ENCODE data around the gene RAB11FIP4. TPM values are rescaled to one million over a fixed set of nuclear protein-coding genes. Genes with fewer than 3 reads are reported as not detected.

The RAB11FIP4 gene
- total RNA-seq, 4 donors from 2014 or later: 0.09 to 0.22 (median 0.16) TPM; not detected in 1

DNA sequence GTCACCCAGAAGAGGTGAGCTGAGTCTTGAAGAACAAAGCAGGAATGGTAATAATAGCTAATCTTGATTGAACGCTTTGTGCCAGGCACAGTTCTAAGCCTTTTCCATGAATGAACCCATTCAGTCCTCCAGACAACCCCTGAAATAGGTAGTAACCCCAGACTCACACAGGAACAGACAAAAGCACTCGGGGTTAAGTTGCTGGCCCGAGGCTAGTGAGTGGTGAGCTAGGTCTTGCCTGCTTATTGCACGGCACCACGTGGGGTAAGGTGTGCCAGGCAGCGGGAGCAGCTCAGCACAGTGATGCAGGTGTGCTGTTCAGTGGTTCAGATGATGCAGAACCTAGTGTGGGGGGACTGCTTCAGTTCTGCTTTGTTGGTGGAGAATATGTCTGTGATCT, 181.6 kb downstream of the RAB11FIP4 start:
- ATAC-seq: no peak
- Histone ChIP-seq H3K4me3 (no peak overlapping the region), H3K36me3 (no peaks in the 10 kb centered on the region), H3K9me3 (no peaks in the 10 kb centered on the region), H3K4me1 (peaks cover 18 to 22% of the 10 kb centered on the region in 2 donors), H3K27me3 (no peaks in the 10 kb centered on the region), H3K27ac (no peak overlapping the region)
- no peak for TF ChIP-seq POLR2A (IDR thresholded peaks at IDR 0.05)
- TF ChIP-seq, protein P1, sequence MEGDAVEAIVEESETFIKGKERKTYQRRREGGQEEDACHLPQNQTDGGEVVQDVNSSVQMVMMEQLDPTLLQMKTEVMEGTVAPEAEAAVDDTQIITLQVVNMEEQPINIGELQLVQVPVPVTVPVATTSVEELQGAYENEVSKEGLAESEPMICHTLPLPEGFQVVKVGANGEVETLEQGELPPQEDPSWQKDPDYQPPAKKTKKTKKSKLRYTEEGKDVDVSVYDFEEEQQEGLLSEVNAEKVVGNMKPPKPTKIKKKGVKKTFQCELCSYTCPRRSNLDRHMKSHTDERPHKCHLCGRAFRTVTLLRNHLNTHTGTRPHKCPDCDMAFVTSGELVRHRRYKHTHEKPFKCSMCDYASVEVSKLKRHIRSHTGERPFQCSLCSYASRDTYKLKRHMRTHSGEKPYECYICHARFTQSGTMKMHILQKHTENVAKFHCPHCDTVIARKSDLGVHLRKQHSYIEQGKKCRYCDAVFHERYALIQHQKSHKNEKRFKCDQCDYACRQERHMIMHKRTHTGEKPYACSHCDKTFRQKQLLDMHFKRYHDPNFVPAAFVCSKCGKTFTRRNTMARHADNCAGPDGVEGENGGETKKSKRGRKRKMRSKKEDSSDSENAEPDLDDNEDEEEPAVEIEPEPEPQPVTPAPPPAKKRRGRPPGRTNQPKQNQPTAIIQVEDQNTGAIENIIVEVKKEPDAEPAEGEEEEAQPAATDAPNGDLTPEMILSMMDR (IDR thresholded peaks at IDR 0.05 in 4 of 5, conservative IDR thresholded peaks at IDR 0.05 in 1 of 5): no peak
- intact Hi-C loops (cut with DNase I; ENCODE audit: low total_unique reads) (no loop called here), in situ Hi-C loops (cut with MboI; ENCODE audit: low sequenced_read_pairs in 4 of 4) (no loop called here)
- DNase-seq: no peak

DNA sequence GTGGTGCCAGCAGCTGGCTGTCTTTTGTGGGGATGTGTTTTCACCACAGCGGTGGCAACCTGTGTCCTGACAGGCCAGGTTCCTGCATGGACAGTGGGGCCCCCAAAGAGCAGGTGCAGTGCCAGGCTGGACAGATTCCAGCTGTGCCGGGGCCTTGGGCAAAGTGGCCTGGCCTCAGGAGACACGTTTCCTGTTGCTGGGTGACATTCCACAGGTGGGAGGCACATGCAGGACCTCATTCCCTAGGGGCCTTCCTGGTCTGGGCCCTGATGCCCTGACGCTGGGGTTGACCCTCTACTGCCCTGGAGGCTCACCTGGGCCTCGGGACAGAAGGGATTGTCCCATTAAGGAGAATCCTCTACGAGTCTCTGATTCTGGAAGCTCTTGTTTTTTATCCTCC, 182.4 kb downstream of the RAB11FIP4 start:
- no peaks in the 10 kb centered on the region for H3K9me3 ChIP-seq
- no peak overlapping the region for H3K4me3 ChIP-seq
- H3K27me3 ChIP-seq: no peaks in the 10 kb centered on the region
- no peak overlapping the region for H3K27ac ChIP-seq
- no peaks in the 10 kb centered on the region for H3K36me3 ChIP-seq
- DNase-seq (no peak), ATAC-seq (no peak)
- in situ Hi-C loops (cut with MboI; ENCODE audit: low sequenced_read_pairs in 4 of 4): no loop called here
- TF ChIP-seq POLR2A (IDR thresholded peaks at IDR 0.05): no peak
- TF ChIP-seq, protein P1 (IDR thresholded peaks at IDR 0.05 in 4 of 5, conservative IDR thresholded peaks at IDR 0.05 in 1 of 5): no peak
- intact Hi-C loops (cut with DNase I; ENCODE audit: low total_unique reads): no loop called here
- peaks cover 18 to 22% of the 10 kb centered on the region in 2 donors for H3K4me1 ChIP-seq

DNA sequence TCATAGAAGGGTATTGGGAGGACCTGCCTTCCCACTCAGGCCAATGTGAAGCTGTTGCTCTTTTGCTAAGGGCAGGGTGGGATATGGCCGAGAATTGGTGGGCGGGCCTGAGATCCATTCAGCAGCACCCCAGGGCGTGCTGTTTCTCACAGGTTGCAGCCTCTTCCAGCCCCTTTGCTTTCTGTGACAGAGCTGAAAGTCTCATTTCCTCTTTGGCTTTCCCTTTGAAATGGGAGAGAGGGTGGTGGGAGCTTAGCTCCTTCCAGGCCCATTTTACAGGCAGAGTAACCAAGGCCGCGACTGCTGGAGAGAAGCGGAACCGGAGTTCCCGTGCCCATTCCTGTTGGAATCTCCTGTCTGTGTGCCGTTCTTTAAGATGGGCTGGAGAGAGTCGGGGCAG, 183.0 kb downstream of the RAB11FIP4 start:
- no peaks in the 10 kb centered on the region for H3K36me3 ChIP-seq
- TF ChIP-seq, protein P1 (IDR thresholded peaks at IDR 0.05 in 4 of 5, conservative IDR thresholded peaks at IDR 0.05 in 1 of 5): no peak
- no peak for TF ChIP-seq POLR2A (IDR thresholded peaks at IDR 0.05)
- DNase-seq (no peak), ATAC-seq (no peak)
- intact Hi-C loops (cut with DNase I; ENCODE audit: low total_unique reads) (no loop called here), in situ Hi-C loops (cut with MboI; ENCODE audit: low sequenced_read_pairs in 4 of 4) (no loop called here)
- H3K27me3 ChIP-seq: no peaks in the 10 kb centered on the region
- H3K9me3 ChIP-seq: no peaks in the 10 kb centered on the region
- no peak overlapping the region for H3K27ac ChIP-seq
- no peak overlapping the region for H3K4me3 ChIP-seq
- H3K4me1 ChIP-seq: peaks cover 18 to 22% of the 10 kb centered on the region in 2 donors

DNA sequence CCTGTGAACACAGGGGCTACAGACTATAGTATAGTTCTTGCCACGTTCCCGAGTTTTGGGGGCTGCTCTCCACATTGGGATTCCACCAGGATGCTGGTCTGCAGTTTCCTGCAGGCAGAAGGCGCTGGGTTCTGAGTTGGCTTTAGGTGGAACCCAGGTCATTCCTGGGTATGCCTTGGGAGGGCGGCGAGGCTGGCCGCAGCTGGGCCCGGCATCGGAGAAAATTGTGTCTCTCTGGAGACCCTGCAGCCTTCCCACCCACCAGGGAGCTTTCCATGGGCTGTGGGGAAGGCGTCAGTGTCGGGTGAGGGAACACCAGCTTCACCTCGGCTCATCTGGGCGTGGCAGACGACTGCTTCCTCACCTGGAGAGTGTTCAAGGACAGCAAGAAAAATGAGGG, 183.6 kb downstream of the RAB11FIP4 start:
- TF ChIP-seq, protein P1 (IDR thresholded peaks at IDR 0.05 in 4 of 5, conservative IDR thresholded peaks at IDR 0.05 in 1 of 5): no peak
- no peak for TF ChIP-seq POLR2A (IDR thresholded peaks at IDR 0.05)
- in situ Hi-C loops (cut with MboI; ENCODE audit: low sequenced_read_pairs in 4 of 4) (no loop called here), intact Hi-C loops (cut with DNase I; ENCODE audit: low total_unique reads) (no loop called here)
- H3K27me3 ChIP-seq: no peaks in the 10 kb centered on the region
- peaks cover 17 to 20% of the 10 kb centered on the region in 2 donors for H3K4me1 ChIP-seq
- DNase-seq (no peak), ATAC-seq (no peak)
- H3K36me3 ChIP-seq: no peaks in the 10 kb centered on the region
- H3K9me3 ChIP-seq: no peaks in the 10 kb centered on the region
- no peak overlapping the region for H3K4me3 ChIP-seq
- H3K27ac ChIP-seq: no peak overlapping the region

DNA sequence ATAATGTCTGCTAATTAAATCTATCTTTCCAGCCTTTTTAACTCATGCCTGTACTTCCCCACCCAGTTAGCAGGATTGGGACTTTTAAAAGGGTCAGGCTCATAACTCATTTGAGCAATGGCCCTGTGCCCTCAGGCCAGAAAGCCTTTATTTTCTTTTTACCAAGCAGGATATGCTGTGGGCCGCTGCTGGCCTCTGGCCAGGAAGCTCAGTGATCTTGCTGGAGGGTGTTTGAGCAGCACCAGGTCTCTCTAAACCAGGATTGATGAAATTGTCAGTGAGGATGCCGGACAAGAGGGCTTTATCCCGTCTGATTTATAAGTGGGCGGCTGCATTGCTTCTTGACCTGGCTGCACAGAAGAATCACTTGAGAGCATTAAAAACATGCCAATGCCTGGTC, 187.8 kb downstream of the RAB11FIP4 start:
- Histone ChIP-seq H3K9me3 (no peaks in the 10 kb centered on the region), H3K36me3 (no peaks in the 10 kb centered on the region), H3K4me1 (peaks cover 20 to 22% of the 10 kb centered on the region in 2 donors), H3K27me3 (no peaks in the 10 kb centered on the region), H3K4me3 (no peak overlapping the region), H3K27ac (no peak overlapping the region)
- ATAC-seq (no peak), DNase-seq (no peak)
- intact Hi-C loops (cut with DNase I; ENCODE audit: low total_unique reads) (no loop called here), in situ Hi-C loops (cut with MboI; ENCODE audit: low sequenced_read_pairs in 4 of 4) (no loop called here)
- TF ChIP-seq POLR2A (IDR thresholded peaks at IDR 0.05): no peak
- TF ChIP-seq, protein P1 (IDR thresholded peaks at IDR 0.05 in 4 of 5, conservative IDR thresholded peaks at IDR 0.05 in 1 of 5): no peak

Data from gastrocnemius medialis (tissue), 4 donors.